NOMO-1 treated with DMSO at 0.1 percent for 48 hours (cell line): ENCODE measurements around the gene DUT.

Experiments
- DNase-seq: peaks from one replicate; lab custom pipeline; 2025; ENCODE audit not compliant: unreplicated experiment; lab: John Stamatoyannopoulos, UW

DUT gene

GRCh38 chr15:48330855-48331795 is at the start of gene DUT:
TSS of gene DUT (plus strand) at chr15:48331429. CDS start at chr15:48331516, 87 bp downstream.
- DNase-seq, result peak; percentile 75

- DNase-seq, result no peak
Measured at GRCh38 chr15:48281674-48282073, 49.6 kb upstream of the DUT start.

- no peak for DNase-seq
Measured at GRCh38 chr15:48282216-48282615, 49.0 kb upstream of the DUT start.

- DNase-seq, result no peak
Measured at GRCh38 chr15:48283396-48284145, 47.7 kb upstream of the DUT start.

GRCh38 chr15:48285329-48286214 is 45.7 kb upstream of the DUT start:
- peak; percentile 58 for DNase-seq

- no peak for DNase-seq
Measured at GRCh38 chr15:48289628-48290027, 41.6 kb upstream of the DUT start.

- DNase-seq, result no peak
Measured at GRCh38 chr15:48292458-48292857, 38.8 kb upstream of the DUT start.

GRCh38 chr15:48297668-48298067 is 33.6 kb upstream of the DUT start:
- DNase-seq, result no peak

GRCh38 chr15:48298914-48299313 is 32.3 kb upstream of the DUT start:
- no peak for DNase-seq

GRCh38 chr15:48300038-48300437 is 31.2 kb upstream of the DUT start:
- DNase-seq, result no peak

GRCh38 chr15:48304398-48304797 is 26.8 kb upstream of the DUT start:
- DNase-seq, result no peak

GRCh38 chr15:48306639-48307038 is 24.6 kb upstream of the DUT start:
- DNase-seq, result no peak

GRCh38 chr15:48307586-48307985 is 23.6 kb upstream of the DUT start:
- no peak for DNase-seq

- DNase-seq, result no peak
Measured at GRCh38 chr15:48309740-48310139, 21.5 kb upstream of the DUT start.

GRCh38 chr15:48313216-48313615 is 18.0 kb upstream of the DUT start:
- DNase-seq, result no peak

GRCh38 chr15:48315041-48315440 is 16.2 kb upstream of the DUT start:
- DNase-seq, result no peak

- DNase-seq, result no peak
Measured at GRCh38 chr15:48317221-48317620, 14.0 kb upstream of the DUT start.

GRCh38 chr15:48318131-48318530 is 13.1 kb upstream of the DUT start:
- DNase-seq, result no peak

GRCh38 chr15:48323294-48323693 is 7.9 kb upstream of the DUT start:
- no peak for DNase-seq

GRCh38 chr15:48324949-48325348 is 6.3 kb upstream of the DUT start:
- DNase-seq, result no peak

GRCh38 chr15:48325400-48325799 is 5.8 kb upstream of the DUT start:
- no peak for DNase-seq
